Naive thymus-derived CD4-positive, alpha-beta T cell (primary cell): ENCODE measurements around the gene NINL. TPM values are rescaled to one million over a fixed set of nuclear protein-coding genes. Genes with fewer than 3 reads are reported as not detected.

Experiments used
- ATAC-seq: fragments of 150-1000 bp; cut with Tn5 transposase; 2 replicates; pipeline ENCODE4 v1.10.0; 2021; ENCODE audit warnings: mild to moderate bottlenecking, moderate library complexity
- CTCF ChIA-PET: fragments of 350-600 bp; sonication (Branson Sonifier 250); formaldehyde crosslinking; loops from one replicate; lab custom pipeline; 2021; ENCODE audit warnings: antibody characterized with exemption; lab: Charles Lee
- POLR2A ChIA-PET: fragments of 350-600 bp; sonication (Branson Sonifier 250); formaldehyde crosslinking; loops from one replicate; lab custom pipeline; 2021; ENCODE audit warnings: antibody characterized with exemption, inconsistent platforms; lab: Charles Lee
- DNase-seq, 9 donors: peaks; one replicate each; pipeline versions ENCODE4 v3.0.0 to v3.0.0-alpha.2; 2020 to 2022; ENCODE audit warnings: mixed read lengths in 1 of 9
- H3K27ac ChIP-seq: one replicate; pipeline ENCODE4 v1.7.0; 2013; ENCODE audit warnings: mild to moderate bottlenecking, low read depth, low read length, moderate library complexity
- H3K27me3 ChIP-seq, 2 donors: one replicate each; pipeline ENCODE4 v1.7.0; 2013; ENCODE audit warnings: low read length in 2 of 2, mild to moderate bottlenecking in 2 of 2, moderate library complexity in 2 of 2; ENCODE audit not compliant: control insufficient read depth in 2 of 2, insufficient read depth in 2 of 2
- H3K36me3 ChIP-seq, 3 experiments: 1 replicate in 2 of 3; 2 replicates in 1 of 3; pipeline ENCODE4 v1.7.0; 2013; ENCODE audit warnings: low read length in 3 of 3, mild to moderate bottlenecking in 3 of 3, moderate library complexity in 1 of 3; ENCODE audit not compliant: insufficient read depth in 3 of 3, control insufficient read depth in 2 of 3
- H3K4me1 ChIP-seq, 2 donors: one replicate each; pipeline ENCODE4 v1.7.0; 2013; ENCODE audit warnings: low read length in 2 of 2, mild to moderate bottlenecking in 2 of 2, moderate library complexity in 1 of 2; ENCODE audit not compliant: control insufficient read depth in 2 of 2, insufficient read depth in 2 of 2
- H3K4me3 ChIP-seq: 2 replicates; pipeline ENCODE4 v1.7.0; 2013; ENCODE audit warnings: mild to moderate bottlenecking, low read length
- H3K9me3 ChIP-seq, 3 experiments: 1 replicate in 2 of 3; 2 replicates in 1 of 3; pipeline ENCODE4 v1.7.0; 2013; ENCODE audit warnings: low read length in 3 of 3; ENCODE audit not compliant: control insufficient read depth in 2 of 3
- H3K27ac Mint-ChIP-seq, 9 donors: one replicate each; pipeline ENCODE4 v1.8.0; 2020 to 2022; ENCODE audit warnings: mixed read lengths in 9 of 9, mild to moderate bottlenecking in 8 of 9, moderate library complexity in 5 of 9, inconsistent platforms in 2 of 9
- H3K27me3 Mint-ChIP-seq, 5 donors: one replicate each; pipeline ENCODE4 v1.8.0; 2021 to 2022; ENCODE audit warnings: mixed read lengths in 5 of 5, mild to moderate bottlenecking in 1 of 5
- H3K36me3 Mint-ChIP-seq, 5 donors: one replicate each; pipeline ENCODE4 v1.8.0; 2020 to 2022; ENCODE audit warnings: mixed read lengths in 5 of 5, mild to moderate bottlenecking in 3 of 5, inconsistent platforms in 1 of 5
- H3K4me1 Mint-ChIP-seq, 7 donors: one replicate each; pipeline ENCODE4 v1.8.0; 2020 to 2022; ENCODE audit warnings: mixed read lengths in 7 of 7, mild to moderate bottlenecking in 3 of 7, inconsistent platforms in 1 of 7
- H3K4me3 Mint-ChIP-seq, 10 donors: one replicate each; pipeline ENCODE4 v1.8.0; 2020 to 2022; ENCODE audit warnings: mild to moderate bottlenecking in 10 of 10, mixed read lengths in 10 of 10, moderate library complexity in 6 of 10, inconsistent platforms in 2 of 10
- H3K9me3 Mint-ChIP-seq, 11 donors: one replicate each; pipeline ENCODE4 v1.8.0; 2020 to 2022; ENCODE audit warnings: mixed read lengths in 11 of 11, mild to moderate bottlenecking in 4 of 11, inconsistent platforms in 1 of 11, moderate library complexity in 1 of 11
- intact Hi-C, 2 donors: fragments of 100-400 bp; cut with micrococcal nuclease; formaldehyde crosslinking; loops; one replicate each; pipeline ENCODE4 v1.15.1; 2023
- polyA plus RNA-seq, 2 donors: library from polyadenylated mRNA; unstranded; fragments of 300-500 nt; fragmentation: Illumina TruSeq; gene quantifications; one replicate each; pipeline ENCODE4 v1.2.3, GENCODE V29; 2021
- total RNA-seq, 6 experiments: library from RNA in 5 of 6; stranded (reverse) in 5 of 6; gene quantifications; 1 replicate in 5 of 6; 2 replicates in 1 of 6; pipeline ENCODE4 v1.2.3 and lab custom pipeline; 2021 to 2026

NINL gene
- total and polyA plus RNA-seq, 7 experiments from 2014 or later, result 0.31 to 4.2 (median 2.4) TPM

- Histone ChIP-seq H3K4me1 (no peaks in the 10 kb centered on the region), H3K36me3 (no peaks in the 10 kb centered on the region), H3K9me3 (no peaks in the 10 kb centered on the region), H3K27me3 (no peaks in the 10 kb centered on the region), H3K27ac (no peak overlapping the region), H3K4me3 (no peak overlapping the region)
- intact Hi-C loops, result no loop called here
- Mint-ChIP-seq H3K4me3 (no peak overlapping the region), H3K4me1 (peaks cover 1 to 10% (median 8%) of the 10 kb centered on the region in 7 donors), H3K27ac (no peak overlapping the region), H3K27me3 (no peaks in the 10 kb centered on the region), H3K9me3 (no peaks in the 10 kb centered on the region), H3K36me3 (no peaks in the 10 kb centered on the region)
- DNase-seq, result no peak
- ChIA-PET CTCF (no interaction called here), POLR2A (no interaction called here)
- ATAC-seq, result no peak
These were observed 118.5 kb downstream of the NINL start for GRCh38 chr20:25466846-25467245.

GRCh38 chr20:25465243-25466135 lies 119.8 kb downstream of the NINL start:
- H3K27ac Mint-ChIP-seq, result no peak overlapping the region
- H3K27me3 Mint-ChIP-seq, result no peaks in the 10 kb centered on the region
- ChIA-PET CTCF (no interaction called here), POLR2A (no interaction called here)
- peaks cover 5 to 12% (median 7%) of the 10 kb centered on the region in 7 donors for H3K4me1 Mint-ChIP-seq
- H3K36me3 ChIP-seq, result no peaks in the 10 kb centered on the region
- no peaks in the 10 kb centered on the region for H3K27me3 ChIP-seq
- no peak overlapping the region for H3K4me3 ChIP-seq
- no peak overlapping the region for H3K4me3 Mint-ChIP-seq
- no peaks in the 10 kb centered on the region for H3K9me3 Mint-ChIP-seq
- DNase-seq (no peak), ATAC-seq (no peak)
- intact Hi-C loops, result no loop called here
- H3K27ac ChIP-seq, result no peak overlapping the region
- no peaks in the 10 kb centered on the region for H3K36me3 Mint-ChIP-seq
- no peaks in the 10 kb centered on the region for H3K9me3 ChIP-seq
- H3K4me1 ChIP-seq, result no peaks in the 10 kb centered on the region

- H3K9me3 ChIP-seq, result no peaks in the 10 kb centered on the region
- no peak for ATAC-seq
- Mint-ChIP-seq H3K36me3 (no peaks in the 10 kb centered on the region), H3K9me3 (no peaks in the 10 kb centered on the region), H3K27me3 (no peaks in the 10 kb centered on the region), H3K4me1 (peaks cover 0 to 5% (median under 1%) of the 10 kb centered on the region in 7 donors), H3K4me3 (no peak overlapping the region), H3K27ac (no peak overlapping the region)
- intact Hi-C loops, result no loop called here
- H3K27ac ChIP-seq, result no peak overlapping the region
- no peak for DNase-seq
- ChIA-PET POLR2A (no interaction called here), CTCF (no interaction called here)
- H3K4me1 ChIP-seq, result no peaks in the 10 kb centered on the region
- H3K27me3 ChIP-seq, result no peaks in the 10 kb centered on the region
- H3K4me3 ChIP-seq, result no peak overlapping the region
- H3K36me3 ChIP-seq, result no peaks in the 10 kb centered on the region
These were observed 120.7 kb downstream of the NINL start for GRCh38 chr20:25464501-25465242.

GRCh38 chr20:25461786-25462545 lies 123.4 kb downstream of the NINL start:
- Mint-ChIP-seq H3K4me3 (no peak overlapping the region), H3K9me3 (no peaks in the 10 kb centered on the region), H3K36me3 (no peaks in the 10 kb centered on the region), H3K27me3 (no peaks in the 10 kb centered on the region), H3K4me1 (peaks cover 0 to 5% (median 0%) of the 10 kb centered on the region in 7 donors), H3K27ac (no peak overlapping the region)
- DNase-seq (no peak), ATAC-seq (peak; percentile 54)
- no peaks in the 10 kb centered on the region for H3K27me3 ChIP-seq
- no peaks in the 10 kb centered on the region for H3K9me3 ChIP-seq
- H3K4me1 ChIP-seq, result no peaks in the 10 kb centered on the region
- H3K4me3 ChIP-seq, result no peak overlapping the region
- H3K27ac ChIP-seq, result no peak overlapping the region
- intact Hi-C loops, result no loop called here
- CTCF ChIA-PET, result no interaction called here
- no peaks in the 10 kb centered on the region for H3K36me3 ChIP-seq
- POLR2A ChIA-PET, result no interaction called here

- CTCF ChIA-PET, result no interaction called here
- H3K27ac Mint-ChIP-seq, result no peak overlapping the region
- Histone ChIP-seq H3K27me3 (no peaks in the 10 kb centered on the region), H3K27ac (no peak overlapping the region), H3K4me1 (no peaks in the 10 kb centered on the region), H3K4me3 (no peak overlapping the region), H3K9me3 (no peaks in the 10 kb centered on the region), H3K36me3 (no peaks in the 10 kb centered on the region)
- H3K9me3 Mint-ChIP-seq, result no peaks in the 10 kb centered on the region
- POLR2A ChIA-PET, result no interaction called here
- ATAC-seq, result no peak
- H3K4me1 Mint-ChIP-seq, result peaks cover 0 to 5% (median 0%) of the 10 kb centered on the region in 7 donors
- no peak overlapping the region for H3K4me3 Mint-ChIP-seq
- intact Hi-C loops, result no loop called here
- no peak for DNase-seq
- H3K36me3 Mint-ChIP-seq, result no peaks in the 10 kb centered on the region
- H3K27me3 Mint-ChIP-seq, result no peaks in the 10 kb centered on the region
These were observed 124.1 kb downstream of the NINL start for GRCh38 chr20:25461281-25461650.

- no peak overlapping the region for H3K4me3 Mint-ChIP-seq
- no peaks in the 10 kb centered on the region for H3K4me1 ChIP-seq
- H3K4me3 ChIP-seq, result no peak overlapping the region
- H3K4me1 Mint-ChIP-seq, result peaks cover 0 to 5% (median 0%) of the 10 kb centered on the region in 7 donors
- no peaks in the 10 kb centered on the region for H3K27me3 ChIP-seq
- ChIA-PET CTCF (interaction anchor here (0.6 kb wide), 1 partner anchor 91 kb away, joined by 3 read pairs; no protein-coding TSS in a partner anchor), POLR2A (no interaction called here)
- H3K36me3 ChIP-seq, result no peaks in the 10 kb centered on the region
- ATAC-seq, result peak; percentile 19
- H3K9me3 Mint-ChIP-seq, result no peaks in the 10 kb centered on the region
- H3K27me3 Mint-ChIP-seq, result no peaks in the 10 kb centered on the region
- no peak overlapping the region for H3K27ac ChIP-seq
- no peaks in the 10 kb centered on the region for H3K36me3 Mint-ChIP-seq
- intact Hi-C loops, result no loop called here
- no peak for DNase-seq
- H3K9me3 ChIP-seq, result no peaks in the 10 kb centered on the region
- no peak overlapping the region for H3K27ac Mint-ChIP-seq
These were observed 124.6 kb downstream of the NINL start for GRCh38 chr20:25460566-25461280.
